GM12878 (cell line): ENCODE data around the gene ALDH3A2.

ENCODE experiments used
- ATF7 ChIP-seq: fragments of 450-650 bp; IDR thresholded peaks from 2 replicates; pipeline ENCODE4 v1.6.1; 2016; ENCODE audit warnings: low read depth, mild to moderate bottlenecking
- BRCA1 ChIP-seq: IDR thresholded peaks from 2 replicates; pipeline ENCODE4 v1.6.1; 2011; ENCODE audit warnings: low read depth, low read length, improper control_type of control experiment
- EZH2 ChIP-seq: IDR thresholded peaks from 2 replicates; pipeline ENCODE4 v1.6.1; 2012; ENCODE audit warnings: low read depth, mild to moderate bottlenecking, control low read depth, inconsistent platforms, low read length, borderline replicate concordance; ENCODE audit not compliant: control insufficient read depth
- FOXK2 ChIP-seq: fragments of 450-650 bp; IDR thresholded peaks from 2 replicates; pipeline ENCODE4 v1.6.1; 2017; ENCODE audit warnings: mild to moderate bottlenecking, moderate library complexity
- POLR2A ChIP-seq: IDR thresholded peaks from 2 replicates; pipeline ENCODE4 v1.6.1; 2011; ENCODE audit warnings: low read depth, mild to moderate bottlenecking, low read length
- STAT1 ChIP-seq: fragments of 450-650 bp; conservative IDR thresholded peaks from 2 replicates; pipeline ENCODE4 v1.6.1; 2014; ENCODE audit warnings: antibody characterized with exemption, mild to moderate bottlenecking
- TAF1 ChIP-seq: IDR thresholded peaks from 2 replicates; pipeline ENCODE4 v1.6.1; 2011; ENCODE audit warnings: mild to moderate bottlenecking, low read depth, low read length, borderline replicate concordance
- TF ChIP-seq, protein P1 (sequence below): fragments of 450-650 bp; IDR thresholded peaks from 2 replicates; pipeline ENCODE4 v1.6.1; 2017; ENCODE audit warnings: mild to moderate bottlenecking, moderate library complexity
- TF ChIP-seq, protein P2 (sequence below), 3 experiments: IDR thresholded peaks in 2 of 3; conservative IDR thresholded peaks in 1 of 3; 2 replicates each; pipeline ENCODE4 v1.5.1; 2011; ENCODE audit warnings: low read depth in 3 of 3, low read length in 3 of 3, mild to moderate bottlenecking in 3 of 3, control low read depth in 2 of 3, moderate library complexity in 2 of 3, inconsistent platforms in 1 of 3, mixed read lengths in 1 of 3; ENCODE audit not compliant: control insufficient read depth in 2 of 3, insufficient read depth in 1 of 3; ENCODE audit errors: extremely low read depth in 1 of 3

DNA sequence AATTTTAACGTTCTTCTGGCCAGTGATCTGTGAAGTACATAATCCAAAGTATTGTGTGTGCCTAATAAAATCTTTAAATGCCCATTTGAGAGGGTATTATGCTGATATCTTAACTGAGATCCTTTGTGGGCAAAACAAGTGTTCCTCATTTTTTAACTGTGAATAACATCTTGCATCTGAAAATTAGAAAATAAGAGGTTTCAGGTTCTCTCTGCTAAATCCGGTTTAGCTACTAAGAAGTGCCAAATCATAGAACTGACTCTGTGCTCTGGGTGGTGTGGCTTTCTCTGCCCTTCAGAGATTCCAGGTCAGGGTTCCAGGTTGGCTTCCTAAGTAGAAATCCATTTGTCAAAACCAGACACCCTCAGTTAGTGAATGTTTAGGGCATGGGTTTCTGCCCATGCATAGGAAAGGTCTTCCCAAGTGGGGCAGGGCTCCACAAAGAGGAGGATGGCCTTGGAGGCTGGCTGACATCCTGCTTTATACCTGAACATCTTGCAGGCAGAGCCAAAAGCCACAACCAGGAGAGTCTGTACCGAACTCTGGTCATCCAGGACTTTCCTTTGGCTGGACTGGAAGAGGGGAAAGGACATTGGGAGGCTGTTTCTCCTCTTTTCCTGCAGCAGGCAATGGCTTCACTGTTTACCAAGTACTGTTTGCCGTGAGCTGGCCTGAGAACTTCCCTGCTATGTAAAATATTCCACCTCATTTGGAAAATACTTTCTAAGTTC, 8.5 kb downstream of the ALDH3A2 start:
- no peak for TF ChIP-seq FOXK2
- TF ChIP-seq, protein P1, sequence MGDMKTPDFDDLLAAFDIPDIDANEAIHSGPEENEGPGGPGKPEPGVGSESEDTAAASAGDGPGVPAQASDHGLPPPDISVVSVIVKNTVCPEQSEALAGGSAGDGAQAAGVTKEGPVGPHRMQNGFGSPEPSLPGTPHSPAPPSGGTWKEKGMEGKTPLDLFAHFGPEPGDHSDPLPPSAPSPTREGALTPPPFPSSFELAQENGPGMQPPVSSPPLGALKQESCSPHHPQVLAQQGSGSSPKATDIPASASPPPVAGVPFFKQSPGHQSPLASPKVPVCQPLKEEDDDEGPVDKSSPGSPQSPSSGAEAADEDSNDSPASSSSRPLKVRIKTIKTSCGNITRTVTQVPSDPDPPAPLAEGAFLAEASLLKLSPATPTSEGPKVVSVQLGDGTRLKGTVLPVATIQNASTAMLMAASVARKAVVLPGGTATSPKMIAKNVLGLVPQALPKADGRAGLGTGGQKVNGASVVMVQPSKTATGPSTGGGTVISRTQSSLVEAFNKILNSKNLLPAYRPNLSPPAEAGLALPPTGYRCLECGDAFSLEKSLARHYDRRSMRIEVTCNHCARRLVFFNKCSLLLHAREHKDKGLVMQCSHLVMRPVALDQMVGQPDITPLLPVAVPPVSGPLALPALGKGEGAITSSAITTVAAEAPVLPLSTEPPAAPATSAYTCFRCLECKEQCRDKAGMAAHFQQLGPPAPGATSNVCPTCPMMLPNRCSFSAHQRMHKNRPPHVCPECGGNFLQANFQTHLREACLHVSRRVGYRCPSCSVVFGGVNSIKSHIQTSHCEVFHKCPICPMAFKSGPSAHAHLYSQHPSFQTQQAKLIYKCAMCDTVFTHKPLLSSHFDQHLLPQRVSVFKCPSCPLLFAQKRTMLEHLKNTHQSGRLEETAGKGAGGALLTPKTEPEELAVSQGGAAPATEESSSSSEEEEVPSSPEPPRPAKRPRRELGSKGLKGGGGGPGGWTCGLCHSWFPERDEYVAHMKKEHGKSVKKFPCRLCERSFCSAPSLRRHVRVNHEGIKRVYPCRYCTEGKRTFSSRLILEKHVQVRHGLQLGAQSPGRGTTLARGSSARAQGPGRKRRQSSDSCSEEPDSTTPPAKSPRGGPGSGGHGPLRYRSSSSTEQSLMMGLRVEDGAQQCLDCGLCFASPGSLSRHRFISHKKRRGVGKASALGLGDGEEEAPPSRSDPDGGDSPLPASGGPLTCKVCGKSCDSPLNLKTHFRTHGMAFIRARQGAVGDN, result no peak
- no peak for TF ChIP-seq ATF7
- TF ChIP-seq EZH2, result no peak
- TF ChIP-seq POLR2A, result no peak
- no peak for TF ChIP-seq BRCA1
- no peak for TF ChIP-seq TAF1
- TF ChIP-seq, protein P2, sequence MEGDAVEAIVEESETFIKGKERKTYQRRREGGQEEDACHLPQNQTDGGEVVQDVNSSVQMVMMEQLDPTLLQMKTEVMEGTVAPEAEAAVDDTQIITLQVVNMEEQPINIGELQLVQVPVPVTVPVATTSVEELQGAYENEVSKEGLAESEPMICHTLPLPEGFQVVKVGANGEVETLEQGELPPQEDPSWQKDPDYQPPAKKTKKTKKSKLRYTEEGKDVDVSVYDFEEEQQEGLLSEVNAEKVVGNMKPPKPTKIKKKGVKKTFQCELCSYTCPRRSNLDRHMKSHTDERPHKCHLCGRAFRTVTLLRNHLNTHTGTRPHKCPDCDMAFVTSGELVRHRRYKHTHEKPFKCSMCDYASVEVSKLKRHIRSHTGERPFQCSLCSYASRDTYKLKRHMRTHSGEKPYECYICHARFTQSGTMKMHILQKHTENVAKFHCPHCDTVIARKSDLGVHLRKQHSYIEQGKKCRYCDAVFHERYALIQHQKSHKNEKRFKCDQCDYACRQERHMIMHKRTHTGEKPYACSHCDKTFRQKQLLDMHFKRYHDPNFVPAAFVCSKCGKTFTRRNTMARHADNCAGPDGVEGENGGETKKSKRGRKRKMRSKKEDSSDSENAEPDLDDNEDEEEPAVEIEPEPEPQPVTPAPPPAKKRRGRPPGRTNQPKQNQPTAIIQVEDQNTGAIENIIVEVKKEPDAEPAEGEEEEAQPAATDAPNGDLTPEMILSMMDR (IDR thresholded peaks at IDR 0.05 in 2 of 3, conservative IDR thresholded peaks at IDR 0.05 in 1 of 3; ENCODE audit: control insufficient read depth in 2 of 3, extremely low read depth in 1 of 3, insufficient read depth in 1 of 3, low read depth in 3 of 3, low read length in 3 of 3), result no peak
- TF ChIP-seq STAT1, result no peak
